B cell (primary cell): ENCODE data around the gene TBXAS1. TPM values are rescaled to one million over a fixed set of nuclear protein-coding genes. Genes with fewer than 3 reads are reported as not detected.
A peak's percentile ranks its signal among the peaks of the same experiment; 100 is the strongest.

Source experiments
- ATAC-seq: fragments of 200-7000 bp; cut with Tn5 transposase; one replicate; pipeline ENCODE4 v1.10.0; 2021; ENCODE audit warnings: low read depth, mild to moderate bottlenecking, moderate number of reproducible peaks, moderate library complexity
- CTCF ChIA-PET: fragments of 350-600 bp; sonication (Branson Sonifier 250); formaldehyde crosslinking; loops from one replicate; lab custom pipeline; 2021; ENCODE audit warnings: antibody characterized with exemption, inconsistent platforms; lab: Charles Lee
- POLR2A ChIA-PET: fragments of 350-600 bp; sonication (Branson Sonifier 250); formaldehyde crosslinking; loops from one replicate; lab custom pipeline; 2021; ENCODE audit warnings: antibody characterized with exemption; lab: Charles Lee
- DNase-seq: peaks from one replicate; pipeline ENCODE4 v3.0.0; 2013
- H2AFZ ChIP-seq: 2 replicates; pipeline ENCODE4 v1.6.1; 2012; ENCODE audit warnings: mild to moderate bottlenecking, low read depth, low read length; ENCODE audit not compliant: insufficient read depth, poor library complexity, severe bottlenecking
- H3K27ac ChIP-seq, 2 donors: 1 replicate in 1 of 2; 2 replicates in 1 of 2; pipeline ENCODE4 v1.5.1; 2012 to 2013; ENCODE audit warnings: low read length in 2 of 2, mild to moderate bottlenecking in 2 of 2, moderate library complexity in 1 of 2
- H3K27me3 ChIP-seq, 4 experiments: fragments of 200-600 bp in 1 of 4; sonication (generic) in 1 of 4; replicated peaks in 1 of 4; 1 replicate in 2 of 4; 2 replicates in 2 of 4; pipeline versions ENCODE4 v1.6.1 to v1.7.0; 2013 to 2016; ENCODE audit warnings: low read length in 3 of 4, mild to moderate bottlenecking in 2 of 4, mixed read lengths in 1 of 4, moderate library complexity in 1 of 4; ENCODE audit not compliant: insufficient read depth in 4 of 4, control insufficient read depth in 3 of 4; ENCODE audit errors: control extremely low read depth in 1 of 4
- H3K36me3 ChIP-seq, 2 experiments: replicated peaks in 1 of 2; 1 replicate in 1 of 2; 2 replicates in 1 of 2; pipeline versions ENCODE4 v1.6.1 to v1.7.1; 2013; ENCODE audit warnings: low read length in 1 of 2; ENCODE audit not compliant: insufficient read depth in 2 of 2, control insufficient read depth in 1 of 2; ENCODE audit errors: control extremely low read depth in 1 of 2, extremely low read depth in 1 of 2
- H3K4me1 ChIP-seq, 2 donors: fragments of 200-600 bp in 1 of 2; sonication (generic) in 1 of 2; 1 replicate in 1 of 2; 2 replicates in 1 of 2; pipeline versions ENCODE4 v1.5.1 to v1.6.1; 2013 to 2017; ENCODE audit warnings: low read length in 2 of 2; ENCODE audit not compliant: control insufficient read depth in 2 of 2, insufficient read depth in 2 of 2
- H3K4me2 ChIP-seq: replicated peaks from 2 replicates; pipeline ENCODE3; 2012; ENCODE audit warnings: mild to moderate bottlenecking, low read depth, low read length; ENCODE audit not compliant: poor library complexity, severe bottlenecking
- H3K4me3 ChIP-seq, 5 experiments: fragments of 200-600 bp in 1 of 5; sonication (generic) in 1 of 5; 1 replicate in 3 of 5; 2 replicates in 2 of 5; pipeline versions ENCODE4 v1.5.1 to v1.7.0; 2011 to 2016; ENCODE audit warnings: low read length in 4 of 5, mild to moderate bottlenecking in 4 of 5, low read depth in 2 of 5, control low read depth in 1 of 5, moderate library complexity in 1 of 5; ENCODE audit not compliant: insufficient read depth in 1 of 5; ENCODE audit errors: control extremely low read depth in 1 of 5, extremely low read depth in 1 of 5
- H3K79me2 ChIP-seq: fragments of 200-600 bp; sonication (generic); one replicate; pipeline ENCODE4 v1.6.0; 2016; ENCODE audit warnings: low read length; ENCODE audit not compliant: control insufficient read depth, insufficient read depth
- H3K9ac ChIP-seq: fragments of 200-600 bp; sonication (generic); 2 replicates; pipeline ENCODE4 v1.6.1; 2017; ENCODE audit warnings: mild to moderate bottlenecking, low read length, moderate library complexity
- H3K9me3 ChIP-seq, 3 donors: one replicate each; pipeline versions ENCODE4 v1.6.1 to v1.7.1; 2013; ENCODE audit warnings: low read length in 2 of 3; ENCODE audit not compliant: control insufficient read depth in 2 of 3, insufficient read depth in 1 of 3; ENCODE audit errors: control extremely low read depth in 1 of 3
- H4K20me1 ChIP-seq: 2 replicates; pipeline ENCODE4 v1.6.0; 2012; ENCODE audit warnings: mild to moderate bottlenecking, low read length; ENCODE audit not compliant: insufficient read depth, control insufficient read depth, poor library complexity, severe bottlenecking
- H3K27ac Mint-ChIP-seq: one replicate; pipeline ENCODE4 v1.8.0; 2021; ENCODE audit warnings: mixed read lengths
- H3K27me3 Mint-ChIP-seq: one replicate; pipeline ENCODE4 v1.8.0; 2021; ENCODE audit warnings: mixed read lengths
- H3K4me1 Mint-ChIP-seq: one replicate; pipeline ENCODE4 v1.8.0; 2021; ENCODE audit warnings: mixed read lengths
- H3K4me3 Mint-ChIP-seq: one replicate; pipeline ENCODE4 v1.8.0; 2021; ENCODE audit warnings: mixed read lengths
- H3K9me3 Mint-ChIP-seq: one replicate; pipeline ENCODE4 v1.8.0; 2022; ENCODE audit warnings: mixed read lengths; ENCODE audit not compliant: insufficient read depth
- CTCF ChIP-seq: fragments of 200-600 bp; IDR thresholded peaks from one replicate; pipeline ENCODE4 v1.8.0; 2022; ENCODE audit warnings: antibody characterized with exemption, mild to moderate bottlenecking
- EZH2 ChIP-seq: IDR thresholded peaks from 2 replicates; pipeline ENCODE4 v1.6.1; 2012; ENCODE audit warnings: borderline replicate concordance, low read depth, mild to moderate bottlenecking, moderate library complexity, low read length; ENCODE audit not compliant: insufficient read depth, poor library complexity, severe bottlenecking
- WGBS: methylation state at CpG from one replicate; pipeline ENCODE4 v1.1.5; 2013; ENCODE audit warnings: missing lambda C conversion rate; ENCODE audit not compliant: insufficient coverage; 5-methylcytosine and 5-hydroxymethylcytosine counted together
- intact Hi-C: fragments of 100-400 bp; cut with micrococcal nuclease; formaldehyde crosslinking; loops from one replicate; pipeline ENCODE4 v1.10.0; 2022
- polyA plus RNA-seq: library from polyadenylated mRNA; depleted of rRNA; stranded (reverse); fragments of >200 nt; gene quantifications from 2 replicates; pipeline ENCODE4 v1.2.3, GENCODE V29; 2012
- total RNA-seq, 2 donors: library from RNA; stranded (reverse); fragments of 120-200 nt in 1 of 2; gene quantifications; 1 replicate in 1 of 2; 2 replicates in 1 of 2; pipeline versions ENCODE4 v1.2.3 to v1.2.4, GENCODE V29; 2013 to 2022

Gene TBXAS1
- total and polyA plus RNA-seq, 2 donors (not counting 1 experiment from before 2014, with no cell fraction given): 8.1 to 21.0 TPM

- 27% methylated on average over 2 of the region's 6 CpGs for WGBS
- no peak for TF ChIP-seq EZH2
- TF ChIP-seq CTCF: no peak
- Histone ChIP-seq H3K36me3 (no peaks in the 10 kb centered on the region), H3K4me2 (peak overlapping the region; percentile 58), H3K79me2 (no peaks in the 10 kb centered on the region), H3K27ac (peak overlapping the region in 1 of 2 donors; percentile 48), H3K9me3 (peaks cover 0 to 14% (median 3%) of the 10 kb centered on the region in 3 donors), H3K4me1 (peaks cover 19 to 23% of the 10 kb centered on the region in 2 donors), H4K20me1 (no peaks in the 10 kb centered on the region), H3K27me3 (no peaks in the 10 kb centered on the region), H3K4me3 (peak overlapping the region in 1 of 5 experiments; percentile 32), H3K9ac (no peak overlapping the region), H2AFZ (no peak overlapping the region)
- ChIA-PET POLR2A (interaction anchor here (0.6 kb wide), 1 partner anchor 93 kb away, joined by 3 read pairs; no protein-coding TSS in a partner anchor), CTCF (interaction anchor here (1.2 to 1.4 kb wide), 3 partner anchors 8 to 41 kb away, joined by 3 to 6 read pairs (median 4); no protein-coding TSS in a partner anchor)
- Mint-ChIP-seq H3K27me3 (no peaks in the 10 kb centered on the region), H3K4me1 (peaks cover 47% of the 10 kb centered on the region), H3K4me3 (peak overlapping the region; percentile 17), H3K27ac (no peak overlapping the region), H3K9me3 (peaks cover 3% of the 10 kb centered on the region)
- intact Hi-C loops: loop anchor here (5.0 kb wide), 1 partner anchor 39 kb away; no protein-coding TSS in a partner anchor
- DNase-seq: peak; percentile 71
- ATAC-seq: peak; percentile 93
Measured at GRCh38 chr7:139901056-139901795, 72.2 kb downstream of the TBXAS1 start.

- ChIA-PET POLR2A (no interaction called here), CTCF (interaction anchor here (1.2 kb wide), 1 partner anchor 9 kb away, joined by 6 read pairs; no protein-coding TSS in a partner anchor)
- peaks cover 0 to 14% (median 3%) of the 10 kb centered on the region in 3 donors for H3K9me3 ChIP-seq
- intact Hi-C loops: loop anchor here (5.0 kb wide), 1 partner anchor 40 kb away; no protein-coding TSS in a partner anchor
- no peaks in the 10 kb centered on the region for H3K27me3 Mint-ChIP-seq
- no peaks in the 10 kb centered on the region for H4K20me1 ChIP-seq
- ATAC-seq (no peak), DNase-seq (no peak)
- H3K4me2 ChIP-seq: peak overlapping the region; percentile 58
- H3K27ac Mint-ChIP-seq: no peak overlapping the region
- TF ChIP-seq EZH2 (no peak), CTCF (no peak)
- no peaks in the 10 kb centered on the region for H3K79me2 ChIP-seq
- H3K27me3 ChIP-seq: no peaks in the 10 kb centered on the region
- no peak overlapping the region for H3K4me3 ChIP-seq
- H3K4me3 Mint-ChIP-seq: peak overlapping the region; percentile 17
- no CpG with 5 or more reads among the region's 3 CpGs for WGBS
- H3K4me1 ChIP-seq: peaks cover 19 to 23% of the 10 kb centered on the region in 2 donors
- no peaks in the 10 kb centered on the region for H3K36me3 ChIP-seq
- peak overlapping the region in 1 of 2 donors; percentile 48 for H3K27ac ChIP-seq
- H3K9me3 Mint-ChIP-seq: peaks cover 3% of the 10 kb centered on the region
- no peak overlapping the region for H3K9ac ChIP-seq
- peaks cover 47% of the 10 kb centered on the region for H3K4me1 Mint-ChIP-seq
- H2AFZ ChIP-seq: no peak overlapping the region
Measured at GRCh38 chr7:139901901-139902300, 72.8 kb downstream of the TBXAS1 start.
